H1 (cell line): Measurements from ENCODE around the gene PFDN1. TPM values are rescaled to one million over a fixed set of nuclear protein-coding genes. Genes with fewer than 3 reads are reported as not detected.

ENCODE experiments used
- CTCF ChIA-PET: fragments of 300-600 bp; sonication (Branson Sonifier 250); formaldehyde crosslinking; loops from one replicate; lab custom pipeline; 2021; ENCODE audit not compliant: partially characterized antibody; lab: Charles Lee
- POLR2A ChIA-PET: fragments of 300-600 bp; sonication (Branson Sonifier 250); formaldehyde crosslinking; loops from one replicate; lab custom pipeline; 2021; ENCODE audit warnings: inconsistent platforms; ENCODE audit not compliant: partially characterized antibody; lab: Charles Lee
- DNase-seq, 2 experiments: peaks; one replicate each; pipeline versions ENCODE4 v3.0.0 to v3.0.0-alpha.2; 2010 to 2022; ENCODE audit warnings: low spot score in 2 of 2, low read depth in 1 of 2, mixed read lengths in 1 of 2
- FAIRE-seq: peaks from 2 replicates; lab custom pipeline; 2011; peaks lifted over from hg19 to GRCh38; lab: Jason Lieb, UNC
- H2AFZ ChIP-seq: 2 replicates; pipeline ENCODE4 v1.8.1; 2012; ENCODE audit warnings: low read length, inconsistent platforms
- H2AK5ac ChIP-seq: 2 replicates; pipeline ENCODE4 v1.6.1; 2013; ENCODE audit warnings: low read depth, low read length
- H2BK120ac ChIP-seq: replicated peaks from 2 replicates; pipeline ENCODE3; 2013; ENCODE audit warnings: low read depth, low read length, inconsistent platforms
- H2BK12ac ChIP-seq: 2 replicates; pipeline ENCODE4 v1.6.1; 2013; ENCODE audit warnings: low read depth, low read length
- H2BK15ac ChIP-seq: 2 replicates; pipeline ENCODE4 v1.6.1; 2013; ENCODE audit warnings: low read length
- H2BK20ac ChIP-seq: 2 replicates; pipeline ENCODE4 v1.6.1; 2013; ENCODE audit warnings: low read length
- H2BK5ac ChIP-seq: 2 replicates; pipeline ENCODE4 v1.6.1; 2013; ENCODE audit warnings: low read depth, low read length
- H3K14ac ChIP-seq: 2 replicates; pipeline ENCODE4 v1.6.1; 2013; ENCODE audit warnings: inconsistent platforms; ENCODE audit not compliant: insufficient read length
- H3K18ac ChIP-seq: 2 replicates; pipeline ENCODE4 v1.6.1; 2013; ENCODE audit warnings: low read length; ENCODE audit errors: extremely low read depth
- H3K23ac ChIP-seq: 2 replicates; pipeline ENCODE4 v1.6.1; 2013; ENCODE audit warnings: inconsistent platforms; ENCODE audit not compliant: insufficient read length
- H3K23me2 ChIP-seq: 2 replicates; pipeline ENCODE4 v1.6.1; 2013; ENCODE audit warnings: low read depth, low read length
- H3K27ac ChIP-seq: 2 replicates; pipeline ENCODE4 v1.6.1; 2011; ENCODE audit warnings: low read depth, low read length, inconsistent platforms
- H3K27me3 ChIP-seq, 4 experiments: replicated peaks in 1 of 4; 1 replicate in 1 of 4; 2 replicates in 3 of 4; pipeline versions ENCODE4 v1.6.1 to v1.8.1; 2011 to 2013; ENCODE audit warnings: low read length in 3 of 4, mild to moderate bottlenecking in 3 of 4, inconsistent platforms in 2 of 4, mixed read lengths in 2 of 4, moderate library complexity in 1 of 4; ENCODE audit not compliant: control insufficient read depth in 3 of 4, insufficient read depth in 3 of 4; ENCODE audit errors: extremely low read depth in 1 of 4
- H3K36me3 ChIP-seq, 4 experiments: 2 replicates each; pipeline versions ENCODE4 v1.6.1 to v1.8.1; 2011 to 2013; ENCODE audit warnings: mild to moderate bottlenecking in 4 of 4, low read length in 3 of 4, moderate library complexity in 2 of 4, control low read depth in 1 of 4, inconsistent platforms in 1 of 4; ENCODE audit not compliant: insufficient read depth in 4 of 4, control insufficient read depth in 2 of 4
- H3K4ac ChIP-seq: replicated peaks from 2 replicates; pipeline ENCODE3; 2013; ENCODE audit warnings: low read length, low read depth, mixed read lengths, inconsistent platforms; ENCODE audit not compliant: insufficient read length
- H3K4me1 ChIP-seq, 4 experiments: replicated peaks in 1 of 4; 1 replicate in 1 of 4; 2 replicates in 3 of 4; pipeline versions ENCODE4 v1.6.1 to v1.8.1; 2011 to 2013; ENCODE audit warnings: low read length in 3 of 4, inconsistent platforms in 2 of 4, mixed read lengths in 1 of 4; ENCODE audit not compliant: insufficient read depth in 4 of 4, control insufficient read depth in 3 of 4
- H3K4me2 ChIP-seq, 2 experiments: 2 replicates each; pipeline versions ENCODE4 v1.6.1 to v1.8.1; 2011 to 2013; ENCODE audit warnings: low read depth in 2 of 2, low read length in 2 of 2, control low read depth in 1 of 2, inconsistent platforms in 1 of 2, mild to moderate bottlenecking in 1 of 2; ENCODE audit not compliant: insufficient read depth in 1 of 2
- H3K4me3 ChIP-seq, 4 experiments: fragments of 200-600, 300-600 bp in 1 of 4; sonication (generic), shearing (Covaris generic), sonication (Bioruptor Twin) in 1 of 4; 2 replicates each; pipeline versions ENCODE4 v1.5.1 to v1.8.1; 2011 to 2016; ENCODE audit warnings: low read length in 4 of 4, low read depth in 3 of 4, control low read depth in 2 of 4, inconsistent platforms in 2 of 4, mild to moderate bottlenecking in 2 of 4, mixed read lengths in 1 of 4, moderate library complexity in 1 of 4; ENCODE audit not compliant: insufficient read depth in 2 of 4; ENCODE audit errors: extremely low read depth in 1 of 4
- H3K56ac ChIP-seq: replicated peaks from 2 replicates; pipeline ENCODE3; 2013; ENCODE audit warnings: low read depth, mild to moderate bottlenecking, mixed read lengths, low read length, inconsistent platforms; ENCODE audit not compliant: insufficient read length
- H3K79me1 ChIP-seq: 2 replicates; pipeline ENCODE4 v1.6.1; 2013; ENCODE audit warnings: low read depth, low read length, control low read depth
- H3K79me2 ChIP-seq, 2 experiments: 2 replicates each; pipeline versions ENCODE4 v1.6.1 to v1.8.1; 2012 to 2013; ENCODE audit warnings: low read length in 2 of 2, mild to moderate bottlenecking in 2 of 2, inconsistent platforms in 1 of 2; ENCODE audit not compliant: insufficient read depth in 2 of 2, control insufficient read depth in 1 of 2
- H3K9ac ChIP-seq, 4 experiments: replicated peaks in 1 of 4; 1 replicate in 1 of 4; 2 replicates in 3 of 4; pipeline versions ENCODE4 v1.6.1 to v1.8.1; 2011 to 2013; ENCODE audit warnings: low read depth in 3 of 4, low read length in 3 of 4, control low read depth in 2 of 4, mild to moderate bottlenecking in 2 of 4, moderate library complexity in 2 of 4, inconsistent platforms in 1 of 4; ENCODE audit errors: extremely low read depth in 1 of 4
- H3K9me3 ChIP-seq, 2 experiments: 2 replicates each; pipeline versions ENCODE4 v1.6.1 to v1.8.1; 2012 to 2013; ENCODE audit warnings: mild to moderate bottlenecking in 2 of 2, moderate library complexity in 2 of 2, control low read depth in 1 of 2, inconsistent platforms in 1 of 2, low read depth in 1 of 2, low read length in 1 of 2, mixed read lengths in 1 of 2; ENCODE audit not compliant: insufficient read depth in 2 of 2
- H4K20me1 ChIP-seq, 2 experiments: replicated peaks in 1 of 2; 2 replicates each; pipeline versions ENCODE3 to v1.8.1; 2011 to 2013; ENCODE audit warnings: inconsistent platforms in 2 of 2, low read length in 2 of 2, mild to moderate bottlenecking in 1 of 2; ENCODE audit not compliant: insufficient read depth in 2 of 2, control insufficient read depth in 1 of 2
- H4K5ac ChIP-seq: 2 replicates; pipeline ENCODE4 v1.6.1; 2013; ENCODE audit warnings: low read length, low read depth, mixed read lengths, inconsistent platforms; ENCODE audit not compliant: insufficient read length
- H4K8ac ChIP-seq: 2 replicates; pipeline ENCODE4 v1.8.0; 2013; ENCODE audit warnings: mild to moderate bottlenecking, moderate library complexity, low read length, inconsistent platforms; ENCODE audit not compliant: insufficient read depth; ENCODE audit errors: extremely low read depth
- H4K91ac ChIP-seq: replicated peaks from 2 replicates; pipeline ENCODE3; 2013; ENCODE audit warnings: low read length, mixed read lengths, inconsistent platforms; ENCODE audit not compliant: insufficient read length
- BCL11A ChIP-seq, 2 experiments: IDR thresholded peaks; one replicate each; pipeline ENCODE4 v1.6.1; 2011; ENCODE audit warnings: low read depth in 2 of 2, low read length in 2 of 2, mild to moderate bottlenecking in 2 of 2
- CBX8 ChIP-seq: fragments of 300-800, 300-1000 bp; sonication (generic); IDR thresholded peaks from 2 replicates; pipeline ENCODE4 v1.7.1; 2016; ENCODE audit warnings: low read depth, low read length, borderline replicate concordance
- SAP30 ChIP-seq: fragments of 300-600 bp; sonication (generic); IDR thresholded peaks from 2 replicates; pipeline ENCODE4 v1.7.1; 2012; ENCODE audit warnings: low read length, moderate library complexity, mild to moderate bottlenecking, inconsistent platforms; ENCODE audit not compliant: insufficient read depth, insufficient replicate concordance
- YY1 ChIP-seq: IDR thresholded peaks from 2 replicates; pipeline ENCODE4 v1.6.1; 2011; ENCODE audit warnings: low read depth, mild to moderate bottlenecking, low read length
- WGBS, 2 experiments: shearing (Covaris generic) in 1 of 2; methylation state at CpG; one replicate each; pipeline versions ENCODE4 v1.1.6 to v1.1.7; 2013 to 2015; ENCODE audit warnings: low lambda C conversion rate in 2 of 2, mixed read lengths in 2 of 2, inconsistent platforms in 1 of 2, low coverage in 1 of 2, missing lambda C conversion rate in 1 of 2; ENCODE audit not compliant: insufficient replicate concordance in 2 of 2, insufficient coverage in 1 of 2, insufficient read length in 1 of 2; ENCODE audit errors: extremely low coverage in 1 of 2, missing lambda C conversion rate in 1 of 2; 5-methylcytosine and 5-hydroxymethylcytosine counted together
- polyA plus RNA-seq, 7 experiments: library from polyadenylated mRNA; depleted of rRNA in 3 of 7; stranded (reverse) in 5 of 7; unstranded in 2 of 7; fragments of >200 nt in 5 of 7; fragments of 200-250 nt in 2 of 7; gene quantifications; 1 replicate in 5 of 7; 2 replicates in 1 of 7; 4 replicates in 1 of 7; pipeline versions ENCODE4 v1.2.1 to v1.2.3, GENCODE V29; 2011 to 2013; ENCODE audit warnings: missing spikeins in 2 of 7, mixed read lengths in 2 of 7
- total RNA-seq: library from RNA; stranded (reverse); fragmentation: NEBNext Ultra II Directional; extraction: Animal tissue kit (Norgen Biotek cat#: 25700); gene quantifications from 2 replicates; pipeline ENCODE4 v1.2.1, GENCODE V29; 2021

PFDN1 gene
- total and polyA plus RNA-seq, 2 of the 8 experiments (the other 6 are each of a cell fraction or from before 2014, with no cell fraction given) = 53.0 to 89.6 TPM

DNA sequence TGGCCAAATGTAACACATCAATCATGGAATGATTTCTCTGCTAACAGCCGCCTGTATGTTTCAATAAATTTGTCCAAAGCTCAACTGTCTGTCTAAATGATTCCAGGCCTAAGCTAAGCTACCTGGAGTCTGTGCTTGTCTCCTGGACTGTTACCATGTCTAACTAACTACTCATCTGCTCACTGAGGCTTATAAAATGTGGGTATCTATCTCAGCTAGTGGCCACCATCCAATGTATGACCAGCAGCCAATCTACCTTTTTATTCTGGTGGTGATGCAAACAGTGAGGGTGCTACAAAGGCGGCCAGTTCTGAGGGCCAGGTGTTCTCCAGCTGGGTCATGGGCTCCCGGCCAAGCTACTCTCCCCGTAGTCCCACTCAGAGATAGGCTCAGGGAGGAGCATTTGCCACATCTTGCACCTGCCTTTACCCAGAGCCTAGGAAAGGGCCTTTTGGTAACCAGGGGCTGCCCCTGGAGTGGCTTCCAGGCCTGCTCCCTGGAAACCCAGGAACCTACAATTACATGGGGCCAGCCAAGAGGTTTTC, 59.1 kb downstream of the PFDN1 start:
- H2AFZ ChIP-seq = no peak overlapping the region
- no peak overlapping the region for H3K14ac ChIP-seq
- H3K4me2 ChIP-seq = no peak overlapping the region
- H3K27me3 ChIP-seq = no peaks in the 10 kb centered on the region
- no peak overlapping the region for H2BK120ac ChIP-seq
- CTCF ChIA-PET = interaction anchor here (0.5 to 25.9 kb wide), 30 partner anchors 10 to 404 kb away, joined by 3 to 676 read pairs (median 5); partner anchors contain the start of genes HBEGF, IK, NDUFA2 and SLC4A9
- POLR2A ChIA-PET = interaction anchor here (0.9 to 8.0 kb wide), 7 partner anchors 9 to 115 kb away, joined by 3 to 64 read pairs (median 4); partner anchors contain the start of genes HBEGF and PFDN1
- H4K91ac ChIP-seq = no peak overlapping the region
- H3K23ac ChIP-seq = no peak overlapping the region
- H4K20me1 ChIP-seq = peaks cover 3% of the 10 kb centered on the region in 2 experiments
- H2AK5ac ChIP-seq = no peak overlapping the region
- H3K4me1 ChIP-seq = peaks cover 6 to 17% (median 12%) of the 10 kb centered on the region in 4 experiments; a peak in 6 of 7 replicates
- H2BK12ac ChIP-seq = no peak overlapping the region
- no peak overlapping the region for H2BK5ac ChIP-seq
- no peak overlapping the region for H3K56ac ChIP-seq
- H2BK20ac ChIP-seq = no peak overlapping the region
- no peak overlapping the region for H3K27ac ChIP-seq
- FAIRE-seq (no peak), DNase-seq (no peak)
- H3K79me1 ChIP-seq = no peaks in the 10 kb centered on the region; the same call in 1 of the 2 replicates
- no peak overlapping the region for H3K9ac ChIP-seq
- H3K79me2 ChIP-seq = no peaks in the 10 kb centered on the region
- H3K18ac ChIP-seq = no peak overlapping the region
- H3K23me2 ChIP-seq = no peaks in the 10 kb centered on the region
- no peak overlapping the region for H4K8ac ChIP-seq
- H3K9me3 ChIP-seq = no peaks in the 10 kb centered on the region
- no peaks in the 10 kb centered on the region for H3K36me3 ChIP-seq
- H2BK15ac ChIP-seq = no peak overlapping the region
- TF ChIP-seq BCL11A (IDR thresholded peaks at IDR 0.05; ENCODE audit: low read depth in 2 of 2, low read length in 2 of 2) (no peak), YY1 (no peak), SAP30 (no peak), CBX8 (no peak)
- TF ChIP-seq, all 59 proteins: peak for 0
- WGBS, 2 experiments = 82% methylated on average over 4 of the region's 4 CpGs; no CpG with 5 or more reads in 1 of the 2 experiments
- Histone ChIP-seq H3K4me3 (no peak overlapping the region), H4K5ac (no peak overlapping the region), H3K4ac (no peak overlapping the region)
